Posterior vena cava (tissue), 2 donors: Measurements from ENCODE around the gene AXIN1. TPM values are rescaled to one million over a fixed set of nuclear protein-coding genes. Genes with fewer than 3 reads are reported as not detected.
"Not testable (repeated sequence)": the region's sequence is repeated elsewhere in the genome, so short reads cannot be mapped to it uniquely, and the experiment has no call there.

ENCODE experiments used
- DNase-seq: peaks from one replicate; pipeline ENCODE4 v3.0.0-alpha.2; 2020; ENCODE audit warnings: low spot score
- intact Hi-C, 2 donors: fragments of 100-400 bp; cut with DNase I; formaldehyde crosslinking; loops; one replicate each; pipeline versions ENCODE4 v1.14.1 to v1.14.2; 2022 to 2023
- long read RNA-seq, 2 donors: library from polyadenylated mRNA; unstranded; transcript quantifications; one replicate each; pipeline ENCODE4 v2.0.0, GENCODE V29; 2020 to 2021
- total RNA-seq, 2 donors: library from RNA; stranded (reverse); fragmentation: NEBNext Ultra II Directional; extraction: Animal tissue kit (Norgen Biotek cat#: 25700); gene quantifications; one replicate each; pipeline ENCODE4 v1.2.1, GENCODE V29; 2021
- donor health status: DM: yes; HTN: yes; CAD: no.
- donor health status: DM: yes; HTN: yes; CAD: no.

Gene AXIN1
- total RNA-seq, result 10 to 100 TPM; 13.4 to 19.0 TPM
- long read RNA-seq, donor 1, partial matches to known transcripts, result 3 of 9 reads
- long read RNA-seq, donor 1, other reads (novel, unspliced or antisense), result 3 of 9 reads
- long read RNA-seq, donor 2, partial matches to known transcripts, result 11 of 14 reads
- long read RNA-seq, donor 2, other reads (novel, unspliced or antisense), result 3 of 14 reads

- intact Hi-C loops, result no loop called here
Measured at GRCh38 chr16:352547-353403, at the start of gene AXIN1. AXIN1 (minus strand) TSS chr16:352723; CDS start chr16:347025, 5,698 bp downstream.

GRCh38 chr16:401468-402348 lies 49.2 kb upstream of the AXIN1 start, which contains the start of gene DECR2:
DECR2 (plus strand) TSS chr16:401885; CDS start chr16:401964, 79 bp downstream.
- DNase-seq, result peak; percentile 99
- intact Hi-C loops, result no loop called here

More at GRCh38 chr16:352547-353403, at the start of gene AXIN1:
- peak; percentile 99 for DNase-seq

- DNase-seq, result no peak
- intact Hi-C loops, result no loop called here
Measured at GRCh38 chr16:400061-400591, 47.6 kb upstream of the AXIN1 start.

GRCh38 chr16:399340-400019 lies 47.0 kb upstream of the AXIN1 start:
- no peak for DNase-seq
- intact Hi-C loops, result no loop called here

- intact Hi-C loops, result no loop called here
- no peak for DNase-seq
Measured at GRCh38 chr16:398561-399339, 46.2 kb upstream of the AXIN1 start.

GRCh38 chr16:397736-398332 lies 45.3 kb upstream of the AXIN1 start:
- intact Hi-C loops, result no loop called here
- peak; percentile 90 for DNase-seq

- intact Hi-C loops, result no loop called here
- peak; percentile 79 for DNase-seq
Measured at GRCh38 chr16:397135-397661, 44.7 kb upstream of the AXIN1 start, which contains the start of gene NME4. NME4 (plus strand) TSS chr16:397199; CDS start chr16:397223, 24 bp downstream.

GRCh38 chr16:396605-397004 lies 44.1 kb upstream of the AXIN1 start:
- intact Hi-C loops, result no loop called here
- peak; percentile 85 for DNase-seq

- intact Hi-C loops, result no loop called here
- DNase-seq, result no peak
Measured at GRCh38 chr16:396199-396598, 43.7 kb upstream of the AXIN1 start.

- intact Hi-C loops, result no loop called here
- no peak for DNase-seq
Measured at GRCh38 chr16:392450-393030, 40.0 kb upstream of the AXIN1 start.

- DNase-seq, result peak; percentile 85
- intact Hi-C loops, result no loop called here
Measured at GRCh38 chr16:391885-392335, 39.4 kb upstream of the AXIN1 start.

GRCh38 chr16:389352-389751 lies 36.8 kb upstream of the AXIN1 start:
- intact Hi-C loops, result loop anchor here in 1 of 2 donors (5.0 kb wide), 1 partner anchor 258 kb away; the partner anchor contains the start of gene WDR90
- no peak for DNase-seq

GRCh38 chr16:387761-388666 lies 35.5 kb upstream of the AXIN1 start:
- not testable (repeated sequence) for DNase-seq
- intact Hi-C loops, result loop anchor here in 1 of 2 donors (5.0 kb wide), 1 partner anchor 259 kb away; the partner anchor contains the start of gene WDR90

GRCh38 chr16:386641-387156 lies 34.2 kb upstream of the AXIN1 start:
- intact Hi-C loops, result loop anchor here in 1 of 2 donors (5.0 kb wide), 1 partner anchor 261 kb away; the partner anchor contains the start of gene WDR90
- DNase-seq, result no peak

GRCh38 chr16:383326-384051 lies 31.0 kb upstream of the AXIN1 start:
- intact Hi-C loops, result no loop called here
- DNase-seq, result no peak
